Cardiac septum (tissue), 1 donor: ENCODE data around the gene CROCC2. TPM values are rescaled to one million over a fixed set of nuclear protein-coding genes. Genes with fewer than 3 reads are reported as not detected.

ENCODE experiments used
- DNase-seq: peaks from one replicate; pipeline ENCODE4 v3.0.0-alpha.2; 2020; ENCODE audit warnings: low spot score
- intact Hi-C: fragments of 100-400 bp; cut with DNase I; formaldehyde crosslinking; loops from one replicate; pipeline ENCODE4 v1.14.0; 2022
- total RNA-seq: library from RNA; stranded (reverse); fragmentation: NEBNext Ultra II Directional; extraction: Animal tissue kit (Norgen Biotek cat#: 25700); gene quantifications from one replicate; pipeline ENCODE4 v1.2.1, GENCODE V29; 2021
- donor health status: DM: no; HTN: no; CAD: no.

CROCC2 gene
- total RNA-seq, 1 donor from 2014 or later: not detected

DNA sequence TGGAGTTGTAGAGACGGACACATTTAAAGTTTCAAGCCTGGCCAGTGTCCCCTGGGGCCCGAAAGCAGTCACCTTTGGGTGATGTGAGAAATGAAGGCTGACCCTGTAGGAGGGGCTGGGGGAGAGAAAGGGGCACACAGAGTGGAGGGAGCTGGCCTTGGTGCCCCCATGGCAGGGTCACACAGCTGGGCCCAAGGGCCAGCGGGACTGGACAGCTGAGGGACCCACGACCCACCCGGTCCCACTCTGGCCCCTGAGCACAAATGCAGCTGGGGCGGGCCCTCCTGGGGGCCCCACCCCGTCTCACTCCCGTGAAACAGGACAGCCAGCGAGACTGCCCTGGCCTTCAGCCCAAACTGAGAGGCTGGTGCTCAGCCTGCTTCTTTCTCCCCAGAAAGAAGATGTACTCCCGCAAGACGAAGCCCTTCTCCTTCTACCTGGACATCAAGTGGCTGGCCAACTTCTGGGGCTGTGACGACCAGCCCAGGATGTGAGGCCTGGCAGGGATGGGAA lies 31.4 kb upstream of the CROCC2 start:
- DNase-seq: no peak
- intact Hi-C loops: no loop called here

DNA sequence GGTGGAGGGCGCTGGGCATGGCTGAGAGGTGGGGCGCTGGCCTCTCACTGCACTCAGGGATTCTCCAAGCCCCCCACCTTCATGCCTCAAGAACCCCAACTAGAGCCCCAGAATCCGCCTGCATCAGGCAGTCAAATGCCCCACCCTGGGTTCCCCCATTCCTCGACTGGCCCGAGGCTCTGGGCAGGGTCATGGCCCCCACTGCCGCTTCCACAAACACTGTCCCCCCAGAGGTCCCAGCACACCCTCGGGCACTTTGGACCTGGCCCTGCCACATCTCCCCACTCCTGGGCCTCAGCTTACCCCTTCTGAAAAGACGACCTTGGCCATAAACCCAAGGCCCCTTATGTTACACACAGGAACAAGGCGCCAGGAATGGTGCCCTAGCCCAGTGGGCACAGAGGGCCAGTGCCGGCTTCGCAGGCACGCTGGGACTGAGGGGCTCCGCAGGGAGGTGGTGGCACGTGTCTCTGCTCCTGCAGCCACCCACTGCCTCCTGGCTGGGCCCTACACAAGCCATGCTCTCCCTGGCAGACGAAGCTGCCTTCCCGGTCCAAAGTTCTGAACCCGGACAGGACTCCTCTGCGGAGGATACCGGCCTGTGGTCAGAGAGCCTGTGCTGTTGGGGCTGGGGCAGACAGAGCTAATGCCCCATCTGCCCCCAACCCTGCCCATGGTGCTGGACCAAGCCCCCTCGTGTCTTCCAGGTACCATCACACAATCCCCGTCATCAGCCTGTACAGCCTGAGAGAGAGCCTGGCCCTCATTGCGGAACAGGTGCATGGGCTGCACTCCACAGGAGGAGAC lies 30.7 kb upstream of the CROCC2 start:
- intact Hi-C loops: no loop called here
- DNase-seq: no peak

DNA sequence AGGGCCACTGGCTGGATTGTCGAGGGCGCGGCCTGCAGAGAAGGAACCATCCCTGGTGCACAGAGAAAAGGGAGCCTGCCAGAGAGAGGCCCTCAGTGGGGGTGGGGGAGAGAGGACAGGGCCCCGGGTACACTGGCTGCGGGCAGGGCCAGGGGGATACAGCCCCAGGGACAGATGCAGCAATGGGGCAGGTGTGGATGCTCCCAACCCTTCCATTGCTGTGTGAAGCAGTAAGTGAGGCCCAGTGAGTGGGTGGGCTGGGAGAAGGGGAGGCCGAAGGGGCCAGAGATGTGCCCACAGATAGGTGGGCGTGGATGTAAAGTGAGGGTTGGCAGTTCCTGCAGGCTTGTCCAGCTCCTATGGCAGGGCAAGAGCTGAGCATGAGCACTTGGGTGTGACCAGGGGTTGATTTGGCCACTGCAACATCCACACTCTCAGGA lies 30.1 kb upstream of the CROCC2 start:
- intact Hi-C loops: no loop called here
- DNase-seq: no peak

- no peak for DNase-seq
- intact Hi-C loops: no loop called here
These were observed 29.5 kb upstream of the CROCC2 start for GRCh38 chr2:240876475-240877251.

- intact Hi-C loops: no loop called here
- DNase-seq: no peak
These were observed 28.4 kb upstream of the CROCC2 start for GRCh38 chr2:240877460-240878340.

- no peak for DNase-seq
- intact Hi-C loops: no loop called here
These were observed 27.7 kb upstream of the CROCC2 start for GRCh38 chr2:240878341-240878936.

DNA sequence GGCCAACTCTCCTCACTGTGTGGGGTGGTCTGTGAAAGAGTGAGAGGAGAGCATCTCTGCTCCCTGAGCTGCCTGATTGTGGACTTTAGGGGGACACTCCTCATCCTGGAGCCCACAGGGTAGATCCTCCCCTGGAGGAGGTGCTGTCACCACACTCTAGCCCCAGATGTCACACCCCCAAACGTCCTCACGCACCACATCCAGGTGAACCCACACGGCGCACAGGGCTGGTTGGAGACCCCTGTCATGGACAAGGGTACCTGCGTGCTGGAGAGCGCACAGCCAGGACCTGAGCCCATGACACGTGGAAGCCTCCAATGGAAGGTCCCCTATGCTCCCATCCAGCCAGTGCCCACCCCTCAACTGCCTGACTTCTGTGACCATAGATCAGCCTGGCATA lies 27.0 kb upstream of the CROCC2 start:
- intact Hi-C loops: no loop called here

GRCh38 chr2:240881913-240882312 lies 24.2 kb upstream of the CROCC2 start:
- intact Hi-C loops: no loop called here
- no peak for DNase-seq

More for the DNA sequence above, 27.0 kb upstream of the CROCC2 start:
- DNase-seq: no peak

DNA sequence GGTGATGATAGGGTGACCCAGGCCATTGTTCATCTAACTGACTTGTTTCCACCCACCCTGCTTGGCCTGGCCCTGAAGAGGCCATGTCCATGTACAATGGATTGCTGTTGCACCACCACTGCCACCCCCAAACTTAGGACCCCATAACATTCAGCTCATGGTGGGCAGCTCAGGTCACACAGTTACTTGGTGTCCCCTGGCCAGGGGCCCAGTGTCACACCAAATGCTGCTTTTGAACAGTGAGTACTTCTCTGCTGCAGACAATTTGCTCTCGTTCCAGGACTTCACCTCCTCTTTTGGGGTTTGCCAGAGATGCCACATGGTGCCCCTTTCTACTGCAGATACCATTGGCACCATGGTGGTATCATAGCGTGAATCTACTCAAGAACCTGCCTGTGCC lies 21.9 kb upstream of the CROCC2 start:
- intact Hi-C loops: no loop called here
- DNase-seq: no peak

DNA sequence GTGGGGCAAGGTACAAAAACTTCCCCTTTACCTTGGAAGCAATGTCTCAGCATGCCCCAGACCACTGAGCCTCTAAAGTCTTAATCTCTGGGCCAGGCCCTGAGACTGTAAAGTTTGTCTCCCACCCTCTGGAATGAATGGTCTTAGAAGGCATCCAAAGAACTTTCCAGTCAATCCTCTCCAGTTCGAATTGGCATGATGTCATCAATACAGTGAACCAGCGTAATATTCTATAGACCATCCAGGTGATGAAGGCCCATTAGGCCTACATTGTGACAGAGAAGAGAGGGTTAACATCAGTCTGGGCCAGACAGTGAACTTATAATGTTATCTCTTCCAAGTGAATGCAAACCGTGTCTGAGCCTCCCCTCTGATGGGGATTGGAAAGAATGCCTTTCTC lies 21.4 kb upstream of the CROCC2 start:
- intact Hi-C loops: no loop called here
- no peak for DNase-seq

DNA sequence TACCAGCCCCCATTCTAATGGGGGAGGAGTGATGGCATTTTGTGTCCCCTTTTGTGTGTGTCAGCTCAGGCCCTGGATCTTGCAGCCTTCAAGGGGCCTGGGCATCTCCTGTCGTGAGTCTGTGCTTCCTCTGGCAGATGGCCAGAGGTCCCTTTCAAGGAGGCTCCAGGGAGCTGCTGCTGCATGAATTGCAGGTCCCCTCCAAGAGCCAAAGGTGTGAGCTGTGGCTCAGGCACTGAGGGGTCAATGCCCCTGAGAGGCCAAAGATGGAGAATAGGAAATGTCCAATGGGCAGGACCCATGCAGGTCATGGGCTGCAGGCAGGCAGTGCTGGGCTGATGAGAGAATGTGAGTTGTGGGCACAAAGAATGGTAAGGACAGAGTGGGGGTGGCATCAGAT lies 20.6 kb upstream of the CROCC2 start:
- no peak for DNase-seq
- intact Hi-C loops: no loop called here

DNA sequence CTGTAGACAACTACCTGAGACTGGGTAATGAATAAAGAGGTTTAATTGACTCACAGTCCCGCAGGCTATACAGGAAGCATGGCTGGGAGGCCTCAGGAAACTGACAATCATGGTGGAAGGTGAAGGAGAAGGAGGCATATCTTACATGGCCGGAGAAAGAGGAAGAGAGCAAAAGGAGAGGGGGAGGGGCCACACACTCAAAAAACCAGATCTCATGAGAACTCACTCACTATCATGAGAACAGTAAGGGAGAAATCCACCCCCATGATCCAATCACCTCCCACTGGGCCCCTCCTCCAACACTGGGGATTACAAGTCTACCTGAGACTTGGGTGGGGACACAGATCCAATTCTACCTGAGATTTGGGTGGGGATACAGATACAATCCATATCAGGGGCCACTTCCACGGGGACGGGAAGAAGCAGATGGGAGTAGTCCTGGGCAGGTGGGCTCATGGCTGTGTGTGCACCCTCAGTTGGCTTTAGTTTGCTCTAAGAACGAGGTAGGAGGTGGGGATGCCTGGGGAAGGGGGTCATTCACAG lies 20.0 kb upstream of the CROCC2 start:
- no peak for DNase-seq
- intact Hi-C loops: no loop called here

DNA sequence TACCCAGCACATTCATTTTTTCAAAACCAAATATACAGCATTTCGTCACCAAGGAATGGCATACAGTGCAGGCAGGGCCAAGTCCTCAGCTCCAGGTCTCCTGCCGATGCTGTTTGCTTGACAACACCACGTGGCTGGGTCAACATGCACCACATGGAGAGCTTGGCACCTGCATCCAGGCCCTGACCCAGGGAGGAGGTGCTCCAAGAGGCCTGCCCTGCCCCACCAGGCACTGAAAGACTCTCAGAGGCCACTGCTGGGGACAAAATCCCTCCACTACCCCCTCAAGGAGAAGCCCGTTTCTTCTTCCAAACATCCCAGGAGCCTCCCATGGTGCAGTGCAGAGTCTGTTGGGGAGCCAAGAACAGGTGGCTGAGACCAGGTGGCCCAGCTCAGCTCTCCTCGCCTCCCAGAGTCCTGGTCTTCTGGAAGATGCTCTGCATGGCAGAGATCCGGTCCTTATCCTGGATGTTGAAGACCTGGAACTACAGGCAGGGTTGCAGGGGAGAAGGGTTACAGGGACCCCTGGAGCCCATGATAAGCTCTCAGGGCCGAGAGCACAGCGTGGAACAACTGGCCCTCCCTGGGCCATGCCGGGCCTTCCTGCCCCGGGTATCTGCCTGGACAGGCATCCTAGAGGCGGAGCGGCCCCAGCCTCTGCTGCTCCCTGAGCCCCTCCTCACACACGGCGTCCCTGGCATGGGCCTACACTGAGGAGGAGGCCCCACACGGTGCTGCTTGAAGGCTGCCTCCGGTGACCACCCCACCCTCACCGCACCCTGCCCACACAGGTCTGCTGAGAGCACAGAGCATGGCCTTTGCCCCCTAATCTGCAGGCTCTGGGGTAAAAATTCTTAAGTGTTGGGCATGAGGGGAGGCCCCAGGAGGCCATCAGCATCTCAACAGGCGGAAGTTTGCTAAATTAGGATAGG lies 19.2 kb upstream of the CROCC2 start:
- intact Hi-C loops: no loop called here
- DNase-seq: no peak

DNA sequence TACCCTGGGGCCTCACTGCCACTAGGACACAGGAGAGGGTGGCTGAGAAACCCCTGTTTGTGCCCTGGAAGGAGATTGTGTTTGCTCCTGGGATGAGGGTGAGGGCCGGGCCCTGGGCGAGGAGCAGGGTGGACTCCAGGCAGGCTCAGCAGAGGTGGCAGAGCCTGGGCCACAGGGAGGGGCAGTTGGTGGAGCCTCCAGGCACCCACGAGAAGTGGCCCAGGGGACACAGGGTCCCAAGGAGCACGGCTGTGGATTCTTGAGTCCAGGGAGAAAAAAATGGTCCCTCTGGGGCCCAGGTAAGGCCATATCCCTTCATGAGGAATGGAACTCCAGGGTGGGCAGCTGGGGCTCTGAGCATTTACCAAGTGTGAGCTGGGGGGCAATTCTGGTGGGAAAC lies 18.5 kb upstream of the CROCC2 start:
- intact Hi-C loops: no loop called here
- DNase-seq: no peak

DNA sequence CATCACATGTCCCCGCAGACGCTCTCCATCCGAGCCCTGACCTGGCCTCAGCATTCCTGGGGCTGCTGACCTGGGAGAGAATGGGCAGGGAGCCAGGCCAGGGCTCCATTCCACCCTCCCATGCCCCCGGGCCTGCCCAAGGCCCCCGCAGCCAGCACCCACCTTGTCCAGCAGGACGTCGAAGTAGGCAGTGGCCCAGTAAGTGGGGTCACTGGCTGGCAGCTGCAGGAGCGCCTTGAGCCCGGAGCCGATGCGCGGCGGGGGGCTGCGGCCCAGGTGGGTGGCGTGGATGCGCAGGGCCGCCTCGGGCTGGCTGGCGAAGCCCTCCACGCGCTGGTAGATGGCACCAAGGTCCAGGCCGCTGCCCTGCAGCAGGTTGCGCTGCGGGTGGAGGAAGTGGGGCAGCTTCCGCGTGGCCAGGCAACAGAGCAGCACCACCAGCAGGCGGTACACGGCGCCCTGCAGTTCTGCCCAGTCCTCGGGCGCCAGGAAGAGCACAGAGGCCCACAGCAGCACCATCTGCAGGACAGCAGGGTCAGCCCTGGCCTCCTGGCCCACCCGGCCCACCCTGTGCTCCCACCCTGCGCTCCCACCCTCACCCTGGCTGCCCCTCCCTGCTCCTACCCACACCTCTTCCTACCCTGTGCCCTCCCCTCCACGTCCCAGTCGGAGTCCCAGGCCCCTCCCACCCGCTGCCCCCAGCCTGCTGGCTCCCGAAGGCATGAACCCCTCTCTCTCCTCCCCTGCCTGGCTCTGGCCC lies 17.8 kb upstream of the CROCC2 start:
- DNase-seq: no peak
- intact Hi-C loops: no loop called here

DNA sequence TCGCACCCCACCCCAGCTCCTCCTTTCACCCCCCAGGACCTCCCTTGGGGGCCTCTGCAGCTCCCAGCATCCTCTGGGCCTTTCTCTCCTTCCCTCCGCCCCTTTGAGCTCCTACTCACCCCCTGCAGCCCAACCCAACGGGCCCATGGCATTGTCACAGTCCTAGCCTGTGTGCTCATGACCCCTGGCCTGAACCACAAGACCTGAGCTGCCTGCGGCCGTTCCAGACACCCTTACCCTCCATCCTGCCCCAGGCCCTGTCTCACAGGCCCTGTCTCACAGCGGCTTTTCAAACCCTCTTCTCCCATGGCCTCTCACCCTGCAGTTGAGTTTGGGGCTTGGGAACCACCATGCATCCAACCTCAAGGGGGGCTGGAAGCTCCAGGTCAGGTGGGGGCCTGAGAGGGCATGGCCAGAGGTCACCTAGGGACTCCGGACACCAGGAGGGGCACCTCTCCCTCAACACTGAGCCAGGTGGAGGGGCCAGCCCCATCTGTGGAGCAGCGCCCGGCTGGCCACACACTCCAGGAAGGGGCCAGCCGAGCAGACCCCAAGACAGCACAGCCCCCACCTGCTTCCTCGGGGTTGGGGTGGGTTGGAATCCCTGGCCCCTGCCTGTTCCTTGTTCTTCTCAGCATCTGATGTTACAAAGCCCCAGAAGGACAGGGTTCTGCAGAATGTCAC lies 17.1 kb upstream of the CROCC2 start:
- no peak for DNase-seq
- intact Hi-C loops: no loop called here
